K562 (cell line): ENCODE measurements around the gene SPTAN1. TPM values are rescaled to one million over a fixed set of nuclear protein-coding genes. Genes with fewer than 3 reads are reported as not detected.
A peak's percentile ranks its signal among the peaks of the same experiment; 100 is the strongest.

Experiments
- AFF4 ChIP-seq: sonication (generic); formaldehyde crosslinking; IDR thresholded peaks from 2 replicates; pipeline ENCODE4 v1.8.0; 2023; ENCODE audit warnings: mild to moderate bottlenecking, missing genetic modification reagents
- ASH1L ChIP-seq: fragments of 450-650 bp; IDR thresholded peaks from 2 replicates; pipeline ENCODE4 v1.6.1; 2018; ENCODE audit warnings: borderline replicate concordance, mild to moderate bottlenecking, low read depth; ENCODE audit not compliant: partially characterized antibody
- MAZ ChIP-seq, 2 experiments: fragments of 450-650 bp in 1 of 2; sonication (generic) in 1 of 2; formaldehyde crosslinking; IDR thresholded peaks in 1 of 2; conservative IDR thresholded peaks in 1 of 2; 2 replicates each; pipeline versions ENCODE4 v1.4.0 to v1.5.0; 2020; ENCODE audit warnings: mild to moderate bottlenecking in 1 of 2, missing genetic modification reagents in 1 of 2
- MCM2 ChIP-seq: fragments of 450-650 bp; IDR thresholded peaks from 2 replicates; pipeline ENCODE4 v1.6.1; 2017; ENCODE audit warnings: low read depth, mild to moderate bottlenecking
- NFYB ChIP-seq: IDR thresholded peaks from 2 replicates; pipeline ENCODE4 v1.6.1; 2011; ENCODE audit warnings: mild to moderate bottlenecking, moderate library complexity; ENCODE audit not compliant: insufficient read length; ENCODE audit errors: extremely low read depth
- NUFIP1 ChIP-seq: fragments of 450-650 bp; IDR thresholded peaks from 2 replicates; pipeline ENCODE4 v1.6.1; 2018; ENCODE audit not compliant: partially characterized antibody
- POLR2A ChIP-seq: fragments of 450-650 bp; conservative IDR thresholded peaks from 2 replicates; pipeline ENCODE4 v1.6.1; 2016
- RAD21 ChIP-seq, 2 experiments: fragments of 250-450 bp in 1 of 2; fragments of 450-650 bp in 1 of 2; sonication (Bioruptor Pico) in 1 of 2; formaldehyde crosslinking in 1 of 2; IDR thresholded peaks in 1 of 2; conservative IDR thresholded peaks in 1 of 2; 2 replicates each; pipeline versions ENCODE4 v1.4.0 to v1.8.0; 2020 to 2022; ENCODE audit warnings: mild to moderate bottlenecking in 2 of 2, moderate library complexity in 1 of 2
- RBBP5 ChIP-seq: fragments of 200-600 bp; sonication (generic); IDR thresholded peaks from 2 replicates; pipeline ENCODE4 v1.6.1; 2012; ENCODE audit warnings: borderline replicate concordance, mild to moderate bottlenecking, low read length, control low read depth, inconsistent platforms; ENCODE audit not compliant: insufficient read depth, poor library complexity, severe bottlenecking
- RBM39 ChIP-seq: fragments of 200-400 bp; formaldehyde crosslinking; optimal IDR thresholded peaks from 2 replicates; pipeline ENCODE3; 2018; ENCODE audit warnings: low read depth, low read length
- SRF ChIP-seq, 2 experiments: fragments of 250-450, 450-650 bp in 1 of 2; sonication (Bioruptor Pico) in 1 of 2; sonication (generic) in 1 of 2; formaldehyde crosslinking; IDR thresholded peaks; 2 replicates each; pipeline versions ENCODE4 v1.5.0 to v1.5.1; 2020 to 2022; ENCODE audit warnings: mild to moderate bottlenecking in 1 of 2, missing genetic modification reagents in 1 of 2
- SRSF7 ChIP-seq: fragments of 200-400 bp; formaldehyde crosslinking; optimal IDR thresholded peaks from 2 replicates; pipeline ENCODE3; 2017; ENCODE audit warnings: mild to moderate bottlenecking, low read depth, low read length
- ZNF316 ChIP-seq: fragments of 450-650 bp; IDR thresholded peaks from 2 replicates; pipeline ENCODE4 v1.6.1; 2016
- ZNF77 ChIP-seq: fragments of 250-450 bp; sonication (Bioruptor Pico); IDR thresholded peaks from 2 replicates; pipeline ENCODE4 v1.5.0; 2020
- ZNF79 ChIP-seq: fragments of 250-450 bp; sonication (Bioruptor Pico); IDR thresholded peaks from 2 replicates; pipeline ENCODE4 v1.4.0; 2020; ENCODE audit warnings: low read depth, mild to moderate bottlenecking, moderate library complexity
- polyA plus RNA-seq, 8 experiments: library from polyadenylated mRNA; depleted of rRNA in 4 of 8; stranded (reverse) in 5 of 8; unstranded in 3 of 8; fragments of >200 nt; fragmentation: Nextera tagmentation in 2 of 8; fragmentation: Illumina TruSeq in 1 of 8; extraction: Ambion mirVana in 2 of 8; extraction: Trizol in 1 of 8; gene quantifications; 2 replicates each; pipeline versions ENCODE4 v1.2.1 to v1.2.3, GENCODE V29; 2011 to 2014; ENCODE audit warnings: inconsistent platforms in 1 of 8, missing spikeins in 1 of 8
- total RNA-seq, 7 experiments: library from RNA; depleted of rRNA in 6 of 7; stranded (reverse); fragments of >200 nt in 6 of 7; fragmentation: Illumina TruSeq in 2 of 7; extraction: Trizol in 2 of 7; gene quantifications; 2 replicates each; pipeline versions ENCODE4 v1.2.1 to v1.2.3, GENCODE V29; 2011 to 2021; ENCODE audit warnings: low replicate concordance in 1 of 7
- TF ChIP-seq, protein P1 (sequence below): fragments of 250-450 bp; sonication (Bioruptor Pico); IDR thresholded peaks from 2 replicates; pipeline ENCODE4 v1.4.0; 2020; ENCODE audit warnings: borderline replicate concordance
- TF ChIP-seq, protein P2 (sequence below): sonication (generic); formaldehyde crosslinking; IDR thresholded peaks from 2 replicates; pipeline ENCODE4 v1.9.0; 2022; ENCODE audit warnings: mild to moderate bottlenecking, missing genetic modification reagents
- TF ChIP-seq, protein P3 (sequence below): sonication (generic); formaldehyde crosslinking; IDR thresholded peaks from 2 replicates; pipeline ENCODE4 v1.8.1; 2023; ENCODE audit warnings: mild to moderate bottlenecking, missing genetic modification reagents

The SPTAN1 gene
- total and polyA plus RNA-seq, 9 of the 15 experiments (the other 6 are each of a cell fraction or from before 2014, with no cell fraction given), result 1.5 to 13.5 (median 6.8) TPM

DNA sequence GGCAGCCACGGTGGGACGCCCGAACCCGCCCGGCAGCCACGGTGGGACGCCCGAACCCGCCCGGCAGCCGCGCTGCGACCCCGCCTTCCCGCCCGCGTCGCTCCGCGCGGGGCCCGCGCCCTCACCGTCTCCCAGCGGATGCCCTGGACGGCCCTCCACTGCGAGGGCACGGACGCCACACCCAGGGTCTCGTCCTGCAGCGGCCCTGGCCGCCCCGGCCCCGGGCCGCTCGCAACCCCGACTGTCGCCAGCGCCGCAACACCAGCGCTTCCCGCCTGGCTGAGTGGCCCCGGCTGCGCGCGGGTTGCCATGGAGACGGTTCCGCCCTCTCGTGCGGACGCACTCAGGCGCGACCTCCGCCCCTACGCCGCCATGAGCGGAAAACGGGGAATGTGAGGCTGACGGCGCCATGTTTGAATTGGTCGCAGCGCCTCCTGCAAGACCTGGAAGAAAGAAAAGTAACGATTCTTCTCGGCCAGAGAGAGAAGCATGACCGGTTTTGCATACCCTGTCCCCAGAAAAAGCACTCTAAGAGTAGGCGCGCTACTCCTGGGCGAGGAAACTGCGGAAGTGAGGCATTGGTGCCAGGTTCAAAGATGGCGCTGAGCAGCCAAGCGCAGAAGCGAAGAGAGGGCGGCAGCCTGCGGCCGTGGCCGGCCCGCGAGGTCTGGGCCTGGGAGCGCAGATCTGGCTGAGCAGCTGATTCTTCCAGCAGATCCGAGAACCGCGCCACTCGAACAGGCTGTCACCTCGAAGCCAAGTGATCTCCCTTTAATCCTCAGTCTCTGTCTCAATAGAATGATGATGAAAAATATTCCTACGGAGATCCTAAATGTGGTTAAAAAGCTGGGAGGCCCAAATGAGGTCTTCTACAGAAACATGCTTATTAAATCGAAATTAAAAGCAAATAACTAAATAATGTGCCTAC is 104.3 kb downstream of the SPTAN1 start, which contains the start of gene DYNC2I2 (continued):
- peak in 1 of 2 experiments; percentile 36; a peak in 3 of 4 replicates for TF ChIP-seq RAD21 (CRISPR knock-in tag; conservative IDR thresholded peaks at IDR 0.05 in 1 of 2, IDR thresholded peaks at IDR 0.05 in 1 of 2)
- TF ChIP-seq ASH1L, result peak; percentile 67
- TF ChIP-seq MCM2, result no peak
- no peak for TF ChIP-seq NUFIP1
- no peak for TF ChIP-seq RBM39
- TF ChIP-seq MAZ (CRISPR knock-in tag; conservative IDR thresholded peaks at IDR 0.05 in 1 of 2, IDR thresholded peaks at IDR 0.05 in 1 of 2), result peak; percentile 92 to 97
- TF ChIP-seq SRSF7, result no peak
- TF ChIP-seq ZNF316, result no peak
- no peak for TF ChIP-seq ZNF77 (CRISPR knock-in tag)
- TF ChIP-seq, protein P1, sequence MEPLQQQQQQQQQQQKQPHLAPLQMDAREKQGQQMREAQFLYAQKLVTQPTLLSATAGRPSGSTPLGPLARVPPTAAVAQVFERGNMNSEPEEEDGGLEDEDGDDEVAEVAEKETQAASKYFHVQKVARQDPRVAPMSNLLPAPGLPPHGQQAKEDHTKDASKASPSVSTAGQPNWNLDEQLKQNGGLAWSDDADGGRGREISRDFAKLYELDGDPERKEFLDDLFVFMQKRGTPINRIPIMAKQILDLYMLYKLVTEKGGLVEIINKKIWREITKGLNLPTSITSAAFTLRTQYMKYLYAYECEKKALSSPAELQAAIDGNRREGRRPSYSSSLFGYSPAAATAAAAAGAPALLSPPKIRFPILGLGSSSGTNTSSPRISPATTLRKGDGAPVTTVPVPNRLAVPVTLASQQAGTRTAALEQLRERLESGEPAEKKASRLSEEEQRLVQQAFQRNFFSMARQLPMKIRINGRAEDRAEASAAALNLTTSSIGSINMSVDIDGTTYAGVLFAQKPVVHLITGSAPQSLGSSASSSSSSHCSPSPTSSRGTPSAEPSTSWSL (CRISPR knock-in tag), result peak; percentile 88; the same call in 1 of the 2 replicates
- peak; percentile 91 for TF ChIP-seq RBBP5
- peak; percentile 59 to 77; a peak in 2 of 4 replicates for TF ChIP-seq SRF (CRISPR knock-in tag; IDR thresholded peaks at IDR 0.05)
- peak; percentile 65; the same call in 1 of the 2 replicates for TF ChIP-seq ZNF79 (CRISPR knock-in tag)
- peak; percentile 88 for TF ChIP-seq POLR2A
- peak; percentile 97 for TF ChIP-seq AFF4 (CRISPR knock-in tag)
- TF ChIP-seq, protein P2, sequence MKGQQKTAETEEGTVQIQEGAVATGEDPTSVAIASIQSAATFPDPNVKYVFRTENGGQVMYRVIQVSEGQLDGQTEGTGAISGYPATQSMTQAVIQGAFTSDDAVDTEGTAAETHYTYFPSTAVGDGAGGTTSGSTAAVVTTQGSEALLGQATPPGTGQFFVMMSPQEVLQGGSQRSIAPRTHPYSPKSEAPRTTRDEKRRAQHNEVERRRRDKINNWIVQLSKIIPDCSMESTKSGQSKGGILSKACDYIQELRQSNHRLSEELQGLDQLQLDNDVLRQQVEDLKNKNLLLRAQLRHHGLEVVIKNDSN (CRISPR knock-in tag), result no peak
- TF ChIP-seq, protein P3, sequence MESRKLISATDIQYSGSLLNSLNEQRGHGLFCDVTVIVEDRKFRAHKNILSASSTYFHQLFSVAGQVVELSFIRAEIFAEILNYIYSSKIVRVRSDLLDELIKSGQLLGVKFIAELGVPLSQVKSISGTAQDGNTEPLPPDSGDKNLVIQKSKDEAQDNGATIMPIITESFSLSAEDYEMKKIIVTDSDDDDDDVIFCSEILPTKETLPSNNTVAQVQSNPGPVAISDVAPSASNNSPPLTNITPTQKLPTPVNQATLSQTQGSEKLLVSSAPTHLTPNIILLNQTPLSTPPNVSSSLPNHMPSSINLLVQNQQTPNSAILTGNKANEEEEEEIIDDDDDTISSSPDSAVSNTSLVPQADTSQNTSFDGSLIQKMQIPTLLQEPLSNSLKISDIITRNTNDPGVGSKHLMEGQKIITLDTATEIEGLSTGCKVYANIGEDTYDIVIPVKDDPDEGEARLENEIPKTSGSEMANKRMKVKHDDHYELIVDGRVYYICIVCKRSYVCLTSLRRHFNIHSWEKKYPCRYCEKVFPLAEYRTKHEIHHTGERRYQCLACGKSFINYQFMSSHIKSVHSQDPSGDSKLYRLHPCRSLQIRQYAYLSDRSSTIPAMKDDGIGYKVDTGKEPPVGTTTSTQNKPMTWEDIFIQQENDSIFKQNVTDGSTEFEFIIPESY (CRISPR knock-in tag), result peak; percentile 86
- TF ChIP-seq NFYB, result no peak
